MG63 (cell line): ENCODE data around the gene FBXL7. TPM values are rescaled to one million over a fixed set of nuclear protein-coding genes. Genes with fewer than 3 reads are reported as not detected.
A peak's percentile ranks its signal among the peaks of the same experiment; 100 is the strongest.

Experiments used
- DNase-seq: peaks from one replicate; pipeline ENCODE4 v3.0.0-alpha.2; 2020
- H3K27me3 ChIP-seq: fragments of 250-450 bp; sonication (Bioruptor Pico); 2 replicates; pipeline ENCODE4 v1.5.1; 2020; ENCODE audit warnings: mild to moderate bottlenecking, moderate library complexity
- H3K36me3 ChIP-seq: fragments of 250-450 bp; sonication (Bioruptor Pico); 2 replicates; pipeline ENCODE4 v1.5.1; 2020; ENCODE audit warnings: mild to moderate bottlenecking, moderate library complexity
- H3K4me3 ChIP-seq: fragments of 250-450 bp; sonication (Bioruptor Pico); 2 replicates; pipeline ENCODE4 v1.5.1; 2020; ENCODE audit warnings: mild to moderate bottlenecking, moderate library complexity
- H3K9me3 ChIP-seq: fragments of 250-450 bp; sonication (Bioruptor Pico); 2 replicates; pipeline ENCODE4 v1.5.1; 2020; ENCODE audit warnings: mild to moderate bottlenecking, moderate library complexity
- total RNA-seq: library from RNA; depleted of rRNA; stranded (reverse); fragments of >200 nt; shearing (Covaris generic); gene quantifications from 2 replicates; pipeline ENCODE4 v1.2.3, GENCODE V29; 2014; ENCODE audit warnings: low replicate concordance

The FBXL7 gene
- total RNA-seq, 1 experiment from 2014 or later = 9.4 TPM

DNA sequence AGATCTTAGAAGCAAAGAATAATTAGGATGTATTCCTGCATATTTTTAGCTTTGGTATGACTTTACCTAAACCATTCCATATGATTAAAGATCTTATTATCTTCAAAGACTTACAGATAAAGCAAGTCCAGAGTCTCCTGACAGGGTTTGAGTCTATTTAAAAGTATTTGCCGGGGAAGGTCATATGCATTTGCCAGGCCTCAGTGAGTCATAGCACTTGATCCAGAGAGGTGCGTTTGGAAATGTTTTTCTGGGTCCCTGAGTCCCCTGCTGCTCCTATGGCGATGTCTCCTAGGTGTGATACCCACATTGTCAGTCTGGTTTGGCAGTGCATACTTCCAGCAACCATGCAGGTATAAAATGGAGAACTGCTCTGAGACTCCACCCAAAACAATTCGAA lies 217.0 kb downstream of the FBXL7 start:
- Histone ChIP-seq H3K9me3 (no peaks in the 10 kb centered on the region), H3K4me3 (no peak overlapping the region), H3K27me3 (no peaks in the 10 kb centered on the region), H3K36me3 (no peaks in the 10 kb centered on the region)
- DNase-seq = peak; percentile 14

DNA sequence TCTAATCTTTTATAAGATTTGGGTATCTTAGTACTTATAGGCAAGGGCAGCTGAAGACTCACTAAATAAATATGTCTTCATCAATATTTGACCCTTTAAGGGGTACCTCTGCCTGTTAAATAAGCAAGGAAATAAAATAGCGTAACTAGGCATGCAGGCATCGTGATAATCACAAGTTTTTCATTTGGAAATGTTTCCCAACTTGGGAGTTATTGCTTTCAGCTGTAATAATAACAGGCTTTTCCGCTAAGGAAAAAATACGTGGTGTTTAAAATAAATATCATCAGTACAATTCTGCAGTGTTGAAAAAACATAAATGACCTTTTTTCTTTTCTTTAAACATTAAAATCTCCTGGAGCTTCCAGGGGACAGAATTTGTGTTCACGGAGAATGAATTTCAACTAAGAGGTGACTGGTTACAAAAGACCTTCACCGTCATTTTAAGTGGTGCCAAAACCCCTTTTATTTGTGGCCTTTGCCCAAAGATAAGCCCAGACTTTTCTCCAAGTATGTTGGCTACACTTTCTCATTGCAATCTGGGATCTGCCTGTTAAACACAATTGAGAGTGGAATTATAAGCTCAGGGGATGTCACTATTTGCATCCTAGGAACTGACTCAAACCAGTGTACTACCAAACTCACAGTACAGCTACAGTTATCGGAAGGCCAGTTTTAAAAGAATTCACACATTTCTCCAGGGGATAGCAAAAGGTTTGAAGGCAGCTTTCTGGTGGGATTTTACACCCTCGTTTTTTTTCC lies 218.6 kb downstream of the FBXL7 start:
- DNase-seq = no peak
- no peak overlapping the region for H3K4me3 ChIP-seq
- no peaks in the 10 kb centered on the region for H3K27me3 ChIP-seq
- H3K36me3 ChIP-seq = no peaks in the 10 kb centered on the region
- peaks cover 4% of the 10 kb centered on the region; the same call in 1 of the 2 replicates for H3K9me3 ChIP-seq

DNA sequence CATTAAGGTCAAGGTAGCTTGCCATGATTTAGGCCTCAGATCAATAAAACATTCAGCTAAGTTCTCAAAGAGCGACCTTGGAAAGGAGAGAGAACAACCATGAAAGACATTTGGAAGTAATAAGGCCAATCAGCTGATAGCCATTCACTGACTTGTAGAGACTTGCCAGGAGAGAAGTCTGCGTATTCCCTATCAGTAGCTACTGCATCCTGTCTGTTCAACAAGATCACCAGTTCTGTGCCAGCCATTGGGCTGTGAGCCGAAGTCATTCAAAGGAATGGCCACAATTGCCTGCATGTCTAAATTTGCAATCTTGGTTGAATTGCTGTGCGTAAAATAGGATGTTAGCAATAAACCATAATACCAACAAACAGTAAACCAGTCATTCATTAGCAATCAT lies 219.8 kb downstream of the FBXL7 start:
- H3K9me3 ChIP-seq = peaks cover 10% of the 10 kb centered on the region
- H3K27me3 ChIP-seq = no peaks in the 10 kb centered on the region
- H3K36me3 ChIP-seq = no peaks in the 10 kb centered on the region
- peak; percentile 24 for DNase-seq
- no peak overlapping the region for H3K4me3 ChIP-seq

DNA sequence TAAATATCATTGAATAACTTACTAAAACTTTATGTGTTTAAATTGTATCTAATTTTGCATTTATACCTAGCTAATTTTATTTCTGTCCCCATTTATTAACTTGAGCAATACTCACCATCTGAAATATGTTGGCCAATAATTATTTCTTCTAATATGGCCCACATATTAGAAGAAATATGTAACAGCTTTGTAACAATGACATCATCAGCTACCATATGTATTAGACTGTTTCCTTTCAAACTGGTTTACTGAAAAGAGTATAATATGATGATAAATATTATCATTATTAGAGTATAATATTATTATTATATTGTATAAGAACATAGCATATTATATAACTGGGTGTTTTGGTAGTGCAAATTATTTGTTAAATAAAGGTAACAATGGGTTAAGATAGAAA lies 220.5 kb downstream of the FBXL7 start:
- Histone ChIP-seq H3K27me3 (no peaks in the 10 kb centered on the region), H3K36me3 (no peaks in the 10 kb centered on the region), H3K4me3 (no peak overlapping the region), H3K9me3 (peaks cover 15% of the 10 kb centered on the region)
- no peak for DNase-seq

DNA sequence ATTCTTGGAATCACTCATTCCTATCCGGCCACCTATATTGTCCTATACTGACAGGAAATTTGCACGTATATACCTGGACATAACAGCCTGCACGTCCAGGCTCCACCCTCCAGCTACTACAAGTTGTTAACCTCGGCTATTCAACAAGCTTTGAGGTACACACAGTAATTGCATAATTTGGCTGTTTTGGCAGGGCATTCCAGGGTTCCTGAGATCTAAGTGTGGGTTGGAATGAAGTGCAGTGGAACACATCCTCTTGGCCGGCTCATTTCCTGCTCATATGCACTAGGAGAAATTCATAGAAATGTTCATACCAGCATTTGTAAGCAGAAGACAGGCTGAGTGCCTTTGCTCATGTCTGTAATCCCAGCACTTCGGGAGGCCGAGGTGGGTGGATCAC lies 222.3 kb downstream of the FBXL7 start:
- no peaks in the 10 kb centered on the region for H3K27me3 ChIP-seq
- no peaks in the 10 kb centered on the region for H3K36me3 ChIP-seq
- no peak overlapping the region for H3K4me3 ChIP-seq
- DNase-seq = no peak
- H3K9me3 ChIP-seq = peaks cover 33% of the 10 kb centered on the region

DNA sequence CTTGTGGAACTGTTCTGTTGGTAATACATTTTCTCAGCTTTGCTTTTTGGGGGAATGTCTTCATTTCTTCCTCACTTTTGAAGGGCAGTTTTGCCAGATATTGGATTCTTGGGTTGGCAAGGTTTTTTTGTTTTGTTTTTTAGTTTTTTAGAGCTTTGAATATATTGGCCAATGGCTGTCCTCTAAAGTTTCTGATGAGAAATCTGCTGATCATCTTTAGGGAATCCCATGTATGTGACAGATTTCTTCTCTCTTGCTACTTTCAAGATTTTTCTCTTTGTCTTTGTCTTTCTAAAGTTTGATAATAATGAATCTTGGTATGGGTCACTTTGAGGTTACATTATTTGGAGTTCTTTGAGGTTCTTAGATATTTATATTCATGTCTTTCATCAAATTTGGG lies 227.4 kb downstream of the FBXL7 start:
- DNase-seq = no peak
- Histone ChIP-seq H3K36me3 (peaks cover 3% of the 10 kb centered on the region; the same call in 1 of the 2 replicates), H3K4me3 (no peak overlapping the region), H3K9me3 (peaks cover 59% of the 10 kb centered on the region), H3K27me3 (no peaks in the 10 kb centered on the region)

DNA sequence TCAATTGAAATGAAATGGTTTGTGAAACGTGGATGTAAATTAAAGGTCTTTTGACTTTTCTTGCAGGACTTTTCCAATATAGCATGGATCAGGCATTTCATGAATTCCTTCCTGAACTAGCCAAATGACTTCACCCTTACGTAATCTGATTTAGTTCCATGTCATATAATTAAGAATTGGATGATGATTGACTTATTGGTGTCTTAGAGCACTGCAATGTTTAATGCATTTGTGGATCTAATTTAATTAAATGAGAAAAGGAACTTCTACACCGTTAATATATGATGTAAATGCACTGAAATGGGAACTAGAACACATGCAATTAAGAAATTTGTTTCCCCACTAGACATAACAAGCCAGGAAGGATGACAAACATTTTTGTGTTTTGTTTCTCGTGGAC lies 228.8 kb downstream of the FBXL7 start:
- Histone ChIP-seq H3K27me3 (no peaks in the 10 kb centered on the region), H3K36me3 (peaks cover 3% of the 10 kb centered on the region; the same call in 1 of the 2 replicates), H3K4me3 (no peak overlapping the region), H3K9me3 (peaks cover 55% of the 10 kb centered on the region)
- DNase-seq = no peak

DNA sequence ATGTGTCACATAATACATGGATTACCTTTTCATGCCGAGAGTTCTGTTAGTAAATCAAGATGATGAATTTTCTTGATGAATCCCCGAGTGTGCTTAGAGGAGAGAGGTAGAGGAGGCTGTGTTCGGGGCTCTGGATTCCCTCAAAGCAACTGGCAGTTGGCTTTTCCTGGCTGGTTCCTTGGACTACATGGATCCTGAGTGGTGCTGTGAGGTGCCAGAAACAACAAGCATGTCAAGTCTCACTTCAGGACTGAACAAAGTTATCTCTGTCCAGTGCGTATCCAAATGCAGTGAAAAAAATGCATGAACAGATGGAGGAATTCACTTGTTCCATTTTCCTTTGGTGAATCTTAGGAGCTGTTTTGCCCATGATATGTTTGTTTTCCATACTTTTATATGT lies 231.7 kb downstream of the FBXL7 start:
- H3K9me3 ChIP-seq = peaks cover 32% of the 10 kb centered on the region
- no peak for DNase-seq
- H3K4me3 ChIP-seq = no peak overlapping the region
- peaks cover 3% of the 10 kb centered on the region; the same call in 1 of the 2 replicates for H3K36me3 ChIP-seq
- no peaks in the 10 kb centered on the region for H3K27me3 ChIP-seq

DNA sequence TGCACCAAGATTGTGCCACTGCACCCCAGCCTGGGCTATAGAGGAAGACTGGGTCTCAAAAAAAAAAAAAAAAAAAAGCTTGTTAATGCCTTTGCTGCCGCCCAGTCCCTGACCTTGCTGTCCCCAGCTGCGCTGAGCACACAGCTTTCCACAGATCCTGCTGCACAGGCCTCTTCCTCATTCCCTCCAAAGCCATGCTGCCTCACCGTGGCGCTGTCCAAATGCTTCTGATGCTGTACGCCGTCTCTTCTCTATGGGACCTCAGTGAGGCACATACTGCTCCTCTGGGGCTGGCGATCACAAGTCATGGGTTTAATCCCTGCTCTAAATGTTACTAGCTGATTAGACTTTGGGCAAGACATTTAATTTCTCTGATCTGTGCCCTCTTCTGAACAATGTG lies 234.1 kb downstream of the FBXL7 start:
- DNase-seq = no peak
- Histone ChIP-seq H3K9me3 (peaks cover 8% of the 10 kb centered on the region), H3K4me3 (no peak overlapping the region)

DNA sequence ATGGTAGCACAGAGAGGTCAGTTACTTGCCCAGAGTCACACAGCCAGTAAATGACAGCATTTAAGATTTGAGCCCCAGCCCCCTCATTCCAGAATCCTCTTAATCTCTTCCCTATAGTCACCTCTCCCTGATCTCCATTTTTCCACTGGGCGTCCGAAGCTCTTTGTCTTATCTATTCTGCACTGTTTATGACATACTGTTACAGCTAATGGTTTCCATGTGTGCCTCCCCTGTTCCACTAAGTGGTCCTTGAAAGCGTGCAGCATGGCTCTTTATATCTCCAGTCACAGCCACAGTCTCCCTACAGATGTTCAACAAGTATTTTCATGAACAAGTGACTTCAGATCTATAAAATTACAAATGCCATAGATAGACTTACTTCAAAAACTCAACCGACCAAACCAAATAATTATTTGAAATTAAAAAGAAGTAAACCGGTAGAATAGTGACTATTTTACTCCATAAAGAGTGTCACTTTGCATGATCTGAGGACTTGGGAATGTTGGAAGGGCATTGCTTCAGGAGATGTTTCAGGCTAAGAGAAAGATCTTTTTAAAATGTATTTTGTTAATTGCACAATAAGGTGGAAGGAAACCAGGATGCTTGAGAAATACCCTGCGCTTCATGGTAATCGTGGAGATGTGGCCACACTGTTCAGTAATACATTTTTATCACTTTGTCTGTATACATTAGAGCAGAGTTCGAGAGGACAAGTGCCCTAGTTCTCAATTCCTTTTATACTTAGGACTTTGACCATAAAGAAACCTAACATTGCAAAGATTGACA lies 237.2 kb downstream of the FBXL7 start:
- Histone ChIP-seq H3K27me3 (no peaks in the 10 kb centered on the region), H3K4me3 (no peak overlapping the region), H3K9me3 (no peaks in the 10 kb centered on the region), H3K36me3 (no peaks in the 10 kb centered on the region)
- DNase-seq = no peak

More for the DNA sequence above, 234.1 kb downstream of the FBXL7 start:
- H3K36me3 ChIP-seq = peaks cover 2% of the 10 kb centered on the region; the same call in 1 of the 2 replicates
- H3K27me3 ChIP-seq = no peaks in the 10 kb centered on the region

DNA sequence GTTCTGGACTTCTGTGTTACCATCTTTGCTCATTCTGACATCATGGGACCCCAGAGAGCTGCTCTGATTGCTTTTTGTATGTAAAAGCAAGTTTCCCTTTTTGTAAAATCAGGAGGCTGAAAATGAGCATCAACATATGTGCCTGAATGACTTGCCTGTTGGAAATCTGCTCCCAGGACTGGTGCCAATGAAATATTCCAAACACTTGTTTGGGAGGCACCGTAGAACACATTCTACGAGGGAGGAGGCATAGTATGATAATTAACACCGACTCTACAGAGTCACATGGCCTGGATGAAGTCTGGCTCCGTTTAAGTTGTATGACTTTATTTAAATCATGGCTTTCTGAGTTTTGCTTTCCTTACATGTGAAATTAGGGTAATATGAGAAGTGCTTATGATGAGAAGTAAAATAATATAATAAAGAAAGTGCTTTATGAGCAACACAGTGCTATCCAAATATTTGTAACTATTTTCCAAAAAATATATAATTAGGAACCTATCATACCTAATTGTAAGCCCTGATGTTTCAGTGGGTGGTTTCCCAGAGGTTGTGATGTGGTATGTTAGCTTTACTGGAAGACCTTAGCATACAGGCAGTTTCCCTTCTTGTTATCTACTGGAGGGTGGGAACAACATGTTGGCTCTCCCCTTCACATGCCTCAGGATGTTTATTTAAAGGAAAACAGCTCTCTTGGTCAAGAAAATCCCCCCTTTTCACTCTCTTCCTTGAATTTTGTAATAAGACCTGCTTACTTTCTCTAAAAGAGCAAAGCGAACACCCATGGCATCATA lies 238.1 kb downstream of the FBXL7 start:
- no peaks in the 10 kb centered on the region for H3K27me3 ChIP-seq
- no peak for DNase-seq
- H3K9me3 ChIP-seq = 0 out of 2 replicates have a peak, but pooled peaks cover 4% of the 10 kb centered on the region
- H3K36me3 ChIP-seq = no peaks in the 10 kb centered on the region; the same call in 1 of the 2 replicates
- no peak overlapping the region for H3K4me3 ChIP-seq

DNA sequence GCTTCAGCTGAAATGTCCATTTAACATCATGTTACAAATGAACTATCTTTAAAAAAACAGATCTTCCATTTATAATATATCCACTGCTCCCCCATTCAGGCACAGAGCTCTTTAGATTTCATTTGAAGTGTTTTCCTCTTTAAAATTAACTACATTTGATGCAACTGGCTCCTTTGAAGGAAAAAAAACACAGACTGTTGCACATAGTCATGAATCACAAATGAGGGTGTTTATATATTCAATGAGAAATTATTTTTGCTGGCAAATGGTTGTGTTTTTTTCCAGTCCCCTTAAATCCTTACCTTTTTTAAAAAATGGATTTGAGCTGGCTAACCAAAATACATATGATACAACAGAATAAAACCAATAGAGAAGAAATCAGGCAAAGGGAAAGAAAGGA lies 240.4 kb downstream of the FBXL7 start:
- no peak for DNase-seq
- H3K36me3 ChIP-seq = no peaks in the 10 kb centered on the region; the same call in 1 of the 2 replicates
- H3K4me3 ChIP-seq = no peak overlapping the region
- no peaks in the 10 kb centered on the region for H3K27me3 ChIP-seq
- peaks cover 9% of the 10 kb centered on the region for H3K9me3 ChIP-seq

DNA sequence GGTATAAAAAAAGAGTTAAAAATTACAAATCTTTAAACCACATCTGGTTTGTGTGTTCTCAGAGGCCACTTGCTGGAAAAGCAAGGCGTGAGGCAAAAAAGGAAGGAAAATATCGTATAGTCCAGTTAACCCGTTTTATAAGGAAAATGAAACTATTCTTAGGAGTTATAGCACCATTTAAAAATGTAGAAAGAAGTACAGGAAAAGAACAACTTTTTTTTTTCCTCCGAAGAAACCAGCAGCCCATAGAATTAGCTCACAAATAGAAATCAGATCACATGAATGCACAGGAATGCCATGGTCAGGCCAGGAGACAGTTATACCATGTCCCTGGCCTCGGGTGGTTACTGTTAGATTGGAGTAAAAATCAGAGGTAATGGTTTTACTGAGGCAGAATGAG lies 241.6 kb downstream of the FBXL7 start:
- Histone ChIP-seq H3K36me3 (no peaks in the 10 kb centered on the region; the same call in 1 of the 2 replicates), H3K9me3 (peaks cover 9% of the 10 kb centered on the region), H3K4me3 (no peak overlapping the region), H3K27me3 (no peaks in the 10 kb centered on the region)
- DNase-seq = no peak

DNA sequence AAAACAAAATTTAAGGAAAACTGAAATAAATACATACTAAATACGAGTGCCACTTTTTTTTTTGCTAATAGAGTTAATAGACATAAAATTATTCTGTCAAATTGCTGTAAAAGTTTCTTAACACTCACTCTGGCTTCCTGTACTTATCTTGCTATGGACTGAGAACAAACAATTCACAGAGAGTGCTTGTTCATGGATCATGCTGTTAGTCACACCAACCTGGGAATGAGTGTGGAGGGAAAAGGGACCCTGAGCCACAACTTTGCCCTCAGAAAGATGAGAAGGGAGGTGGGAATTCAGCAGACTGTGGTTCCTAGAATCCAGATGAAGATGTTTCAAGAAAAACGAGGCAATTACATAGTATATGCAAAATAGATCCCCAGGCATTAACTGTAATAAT lies 246.9 kb downstream of the FBXL7 start:
- no peak for DNase-seq
- H3K27me3 ChIP-seq = no peaks in the 10 kb centered on the region
- no peaks in the 10 kb centered on the region; the same call in 1 of the 2 replicates for H3K36me3 ChIP-seq
- H3K9me3 ChIP-seq = peaks cover 9% of the 10 kb centered on the region
- H3K4me3 ChIP-seq = no peak overlapping the region

DNA sequence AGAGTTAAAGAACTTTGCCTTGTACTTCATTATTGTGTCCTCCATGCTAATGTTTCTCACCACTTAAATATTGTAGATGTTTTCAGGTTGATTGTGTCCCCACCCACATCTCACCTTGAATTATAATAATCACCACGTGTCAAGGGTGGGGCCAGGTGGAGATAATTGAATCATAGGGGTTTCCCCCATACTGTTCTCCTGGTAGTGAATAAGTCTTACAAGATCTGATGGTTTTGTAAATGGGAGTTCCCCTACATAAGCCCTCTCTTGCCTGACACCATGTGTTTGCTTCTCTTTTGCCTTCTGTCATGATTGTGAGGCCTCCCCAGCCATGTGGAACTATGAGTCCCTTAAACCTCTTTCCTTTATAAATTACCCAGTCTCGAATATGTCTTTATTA lies 248.3 kb downstream of the FBXL7 start:
- Histone ChIP-seq H3K4me3 (no peak overlapping the region), H3K27me3 (no peaks in the 10 kb centered on the region), H3K9me3 (peaks cover 6% of the 10 kb centered on the region), H3K36me3 (no peaks in the 10 kb centered on the region)
- DNase-seq = no peak

DNA sequence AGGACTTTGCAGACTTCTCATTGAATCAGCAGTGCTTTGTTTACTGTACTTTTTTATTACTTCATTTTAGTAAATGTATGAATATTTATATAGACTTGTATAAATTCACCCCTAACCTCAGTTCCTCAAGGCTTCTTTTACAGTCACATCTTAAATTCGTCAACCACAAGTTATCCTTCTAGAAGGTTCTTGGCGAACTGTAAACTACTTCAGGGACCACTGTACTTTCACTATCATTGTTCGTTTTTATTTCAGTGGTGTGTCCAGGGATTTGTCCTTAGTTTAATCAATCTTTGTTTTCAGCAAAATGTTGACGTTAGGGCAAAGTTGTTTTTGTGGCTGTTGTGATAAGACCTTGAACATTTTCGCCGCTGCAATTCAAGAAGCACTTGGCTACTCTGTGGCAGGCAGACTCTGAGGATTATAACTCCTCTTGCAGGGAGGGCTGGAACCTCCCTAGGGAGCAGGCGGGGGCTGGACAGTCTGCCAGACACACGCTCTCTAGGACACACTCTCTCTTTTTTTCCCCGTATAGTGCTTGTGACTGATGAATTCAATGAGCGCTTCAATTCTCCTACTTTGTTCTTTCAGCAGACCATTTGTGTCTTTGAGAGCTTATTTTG lies 252.8 kb downstream of the FBXL7 start:
- Histone ChIP-seq H3K36me3 (no peaks in the 10 kb centered on the region), H3K27me3 (no peaks in the 10 kb centered on the region), H3K4me3 (peak overlapping the region; percentile 22), H3K9me3 (no peaks in the 10 kb centered on the region)
- DNase-seq = peak; percentile 56
